GM10266 (cell line): ENCODE measurements around the gene BBS9.

Experiments used
- DNase-seq: peaks from one replicate; pipeline ENCODE4 v3.0.0; 2012; ENCODE audit errors: extremely low spot score
- TF ChIP-seq, protein P1 (sequence below): IDR thresholded peaks from 2 replicates; pipeline ENCODE4 v1.5.1; 2012; ENCODE audit warnings: mild to moderate bottlenecking, low read depth; ENCODE audit not compliant: control insufficient read depth, insufficient read depth; ENCODE audit errors: missing control alignments

Gene BBS9

GRCh38 chr7:33410266-33410665 lies 280.9 kb downstream of the BBS9 start:
- no peak for DNase-seq
- TF ChIP-seq, protein P1, sequence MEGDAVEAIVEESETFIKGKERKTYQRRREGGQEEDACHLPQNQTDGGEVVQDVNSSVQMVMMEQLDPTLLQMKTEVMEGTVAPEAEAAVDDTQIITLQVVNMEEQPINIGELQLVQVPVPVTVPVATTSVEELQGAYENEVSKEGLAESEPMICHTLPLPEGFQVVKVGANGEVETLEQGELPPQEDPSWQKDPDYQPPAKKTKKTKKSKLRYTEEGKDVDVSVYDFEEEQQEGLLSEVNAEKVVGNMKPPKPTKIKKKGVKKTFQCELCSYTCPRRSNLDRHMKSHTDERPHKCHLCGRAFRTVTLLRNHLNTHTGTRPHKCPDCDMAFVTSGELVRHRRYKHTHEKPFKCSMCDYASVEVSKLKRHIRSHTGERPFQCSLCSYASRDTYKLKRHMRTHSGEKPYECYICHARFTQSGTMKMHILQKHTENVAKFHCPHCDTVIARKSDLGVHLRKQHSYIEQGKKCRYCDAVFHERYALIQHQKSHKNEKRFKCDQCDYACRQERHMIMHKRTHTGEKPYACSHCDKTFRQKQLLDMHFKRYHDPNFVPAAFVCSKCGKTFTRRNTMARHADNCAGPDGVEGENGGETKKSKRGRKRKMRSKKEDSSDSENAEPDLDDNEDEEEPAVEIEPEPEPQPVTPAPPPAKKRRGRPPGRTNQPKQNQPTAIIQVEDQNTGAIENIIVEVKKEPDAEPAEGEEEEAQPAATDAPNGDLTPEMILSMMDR = no peak

DNA sequence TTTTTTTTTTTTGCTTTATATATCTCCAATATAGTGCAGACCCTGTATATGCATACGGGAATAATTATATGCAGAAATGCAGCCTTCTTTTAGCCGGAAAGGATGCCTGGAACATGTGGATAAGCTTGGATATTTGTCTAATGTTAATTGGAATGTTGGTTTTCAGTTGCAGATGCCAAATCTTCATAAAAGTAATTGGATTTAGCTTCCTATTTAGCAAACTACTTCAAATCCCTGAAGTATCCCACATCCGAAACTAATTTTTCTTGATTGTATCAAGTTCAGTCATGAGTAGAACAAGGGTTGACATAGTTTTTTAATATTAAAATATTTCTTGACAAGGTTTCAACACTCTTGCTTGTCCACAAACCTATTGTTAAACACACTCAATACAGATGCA lies 281.7 kb downstream of the BBS9 start:
- DNase-seq = no peak
- TF ChIP-seq, protein P1 = no peak

DNA sequence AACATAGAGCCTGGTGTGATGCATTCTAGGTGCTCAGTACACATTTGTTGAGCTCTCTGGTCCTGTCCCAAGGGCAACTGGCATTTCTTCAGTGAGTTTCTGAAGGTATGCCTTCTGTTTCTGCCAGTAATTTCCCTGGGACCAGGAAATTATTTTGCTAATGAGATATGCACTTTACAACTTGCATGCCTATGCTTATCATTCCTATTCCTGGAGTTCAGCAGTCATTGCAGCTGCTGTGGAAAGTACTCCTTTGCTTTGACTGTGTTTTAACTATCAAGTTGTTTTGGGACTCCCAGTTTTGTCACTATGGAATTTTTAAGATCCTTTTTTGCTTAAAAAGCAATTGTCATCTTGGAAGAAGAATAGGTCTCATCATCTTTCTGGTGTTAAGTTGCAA lies 283.0 kb downstream of the BBS9 start:
- no peak for DNase-seq
- TF ChIP-seq, protein P1 = no peak

DNA sequence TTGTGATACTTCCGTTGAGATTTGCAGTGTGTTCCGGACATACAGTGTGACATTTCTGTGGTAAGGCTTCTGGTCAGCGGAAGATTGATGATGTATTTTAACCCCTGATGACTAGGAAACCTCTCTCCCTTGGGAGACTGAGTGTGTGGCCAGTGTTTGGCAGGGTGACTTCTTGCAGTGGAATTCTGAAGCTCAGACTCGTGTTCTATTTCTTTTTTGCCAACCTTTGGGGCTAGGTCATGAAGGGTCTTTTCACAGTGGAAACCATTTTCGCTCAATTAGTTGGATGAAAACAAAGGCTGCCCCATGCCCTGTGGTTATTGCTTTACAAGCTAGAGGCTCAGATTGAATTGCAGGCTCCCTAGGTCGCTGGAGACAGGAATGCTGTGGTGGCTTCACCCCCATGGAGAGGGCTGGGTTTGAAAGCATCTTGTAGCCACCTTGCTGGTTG lies 288.9 kb downstream of the BBS9 start:
- TF ChIP-seq, protein P1 = no peak
- DNase-seq = no peak

DNA sequence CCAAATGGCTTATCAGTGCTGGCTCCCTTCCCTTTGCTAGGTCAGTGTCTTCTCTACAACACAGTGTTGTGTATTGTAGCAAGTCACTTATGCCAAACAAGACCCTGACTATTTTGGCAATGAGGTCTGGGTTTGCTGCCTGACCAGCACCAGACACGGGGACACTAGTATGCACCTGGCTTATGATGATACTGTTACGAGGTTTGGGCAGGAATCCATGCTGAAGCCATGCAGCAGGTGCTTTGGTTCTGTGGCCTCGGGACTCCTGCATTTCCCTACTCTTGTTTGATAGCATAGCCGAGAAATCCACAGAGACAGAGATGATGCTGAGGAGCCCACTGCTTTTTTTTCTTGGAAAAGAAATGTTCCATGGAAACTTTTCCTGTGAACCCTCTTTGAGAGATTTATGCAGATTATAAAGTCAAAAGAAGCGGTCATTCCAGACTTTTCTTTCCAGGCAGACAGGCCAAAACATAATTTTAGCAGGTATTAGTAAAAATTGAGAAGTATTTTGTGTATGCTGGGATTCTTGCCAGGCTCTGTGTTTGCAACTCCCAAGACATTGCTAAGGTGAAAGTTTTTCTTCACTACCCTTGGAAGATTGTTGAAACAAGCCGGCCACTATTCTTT lies 291.1 kb downstream of the BBS9 start:
- DNase-seq = no peak
- TF ChIP-seq, protein P1 = no peak

DNA sequence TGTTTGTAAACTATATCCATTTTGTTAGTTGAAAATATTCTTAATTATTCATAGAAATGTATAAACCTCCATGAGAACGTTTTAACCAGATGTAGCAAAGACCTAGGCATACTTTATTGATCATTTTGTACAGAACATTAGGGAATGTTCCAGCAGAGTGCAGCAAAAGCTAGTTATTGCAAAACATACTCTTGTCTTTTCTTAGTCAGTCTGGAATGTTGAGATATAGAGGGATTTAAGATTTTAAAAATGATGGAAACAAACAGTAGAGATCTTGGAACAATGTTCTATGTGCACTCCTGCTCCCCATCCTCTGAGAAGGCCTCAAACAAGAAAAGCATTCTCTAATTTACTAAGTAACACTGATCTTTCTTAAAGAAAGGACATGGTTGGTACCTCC lies 292.1 kb downstream of the BBS9 start:
- no peak for DNase-seq
- TF ChIP-seq, protein P1 = no peak

- TF ChIP-seq, protein P1 = no peak
- no peak for DNase-seq
Measured at GRCh38 chr7:33422141-33422540, 292.8 kb downstream of the BBS9 start.
